Activated CD4-positive, alpha-beta memory T cell treated with anti-CD3 and anti-CD28 coated beads for 36 hours (primary cell): ENCODE data around the gene IL27RA. TPM values are rescaled to one million over a fixed set of nuclear protein-coding genes. Genes with fewer than 3 reads are reported as not detected.

Source experiments
- CTCF ChIA-PET: fragments of 350-600 bp; sonication (Branson Sonifier 250); formaldehyde crosslinking; loops from one replicate; lab custom pipeline; 2021; ENCODE audit warnings: antibody characterized with exemption, inconsistent platforms; lab: Charles Lee
- POLR2A ChIA-PET: fragments of 350-600 bp; sonication (Branson Sonifier 250); formaldehyde crosslinking; loops from one replicate; lab custom pipeline; 2021; ENCODE audit warnings: antibody characterized with exemption; lab: Charles Lee
- DNase-seq: peaks from one replicate; pipeline ENCODE4 v3.0.0-alpha.2; 2020
- H3K27ac Mint-ChIP-seq: one replicate; pipeline ENCODE4 v1.8.0; 2021; ENCODE audit warnings: mixed read lengths
- H3K27me3 Mint-ChIP-seq: one replicate; pipeline ENCODE4 v1.8.0; 2021; ENCODE audit warnings: mixed read lengths
- H3K36me3 Mint-ChIP-seq: one replicate; pipeline ENCODE4 v1.8.0; 2021; ENCODE audit warnings: mixed read lengths
- H3K4me1 Mint-ChIP-seq: one replicate; pipeline ENCODE4 v1.8.0; 2021; ENCODE audit warnings: low read depth, mixed read lengths
- H3K4me3 Mint-ChIP-seq: one replicate; pipeline ENCODE4 v1.8.0; 2021; ENCODE audit warnings: mild to moderate bottlenecking, mixed read lengths
- H3K9me3 Mint-ChIP-seq: one replicate; pipeline ENCODE4 v1.8.0; 2021; ENCODE audit warnings: mixed read lengths
- intact Hi-C: fragments of 100-400 bp; cut with micrococcal nuclease; formaldehyde crosslinking; loops from one replicate; pipeline ENCODE4 v1.15.1; 2023
- total RNA-seq, 2 experiments: library from RNA; stranded (reverse); gene quantifications; one replicate each; pipeline ENCODE4 v1.2.3, GENCODE V29; 2021

IL27RA gene
- 10 to 100 TPM; 61.9 to 62.0 TPM for total RNA-seq

- ChIA-PET POLR2A (interaction anchor here (0.9 to 1.8 kb wide), 15 partner anchors 10 to 151 kb away, joined by 3 to 15 read pairs (median 5); partner anchors contain the start of genes DCAF15 and RFX1), CTCF (interaction anchor here (0.6 to 2.1 kb wide), 25 partner anchors 10 to 193 kb away, joined by 3 to 14 read pairs (median 5); partner anchors contain the start of genes DCAF15, MISP3 and RFX1)
- Mint-ChIP-seq H3K36me3 (peaks cover 9% of the 10 kb centered on the region), H3K27me3 (no peaks in the 10 kb centered on the region), H3K4me3 (peak within 1 kb of the TSS; percentile 93), H3K27ac (peak within 1 kb of the TSS; percentile 91), H3K4me1 (peaks cover 21% of the 10 kb centered on the region), H3K9me3 (no peaks in the 10 kb centered on the region)
- intact Hi-C loops, result loop anchor here (1.0 to 5.0 kb wide), 3 partner anchors 46 to 150 kb away; partner anchors contain the start of gene DCAF15
- peak; percentile 86 for DNase-seq
Measured at GRCh38 chr19:14031719-14032480, at the start of gene IL27RA. TSS of gene IL27RA (plus strand) at chr19:14031762. CDS start at chr19:14031873, 111 bp downstream.

GRCh38 chr19:13981988-13982501 lies 49.5 kb upstream of the IL27RA start:
- H3K36me3 Mint-ChIP-seq, result peaks cover 3% of the 10 kb centered on the region
- H3K4me3 Mint-ChIP-seq, result no peak overlapping the region
- H3K27me3 Mint-ChIP-seq, result no peaks in the 10 kb centered on the region
- CTCF ChIA-PET, result no interaction called here
- no peaks in the 10 kb centered on the region for H3K9me3 Mint-ChIP-seq
- POLR2A ChIA-PET, result no interaction called here
- no peak overlapping the region for H3K27ac Mint-ChIP-seq
- peaks cover 30% of the 10 kb centered on the region for H3K4me1 Mint-ChIP-seq
- intact Hi-C loops, result loop anchor here (10.0 kb wide), 1 partner anchor 97 kb away; no protein-coding TSS in a partner anchor
- no peak for DNase-seq

- Mint-ChIP-seq H3K9me3 (no peaks in the 10 kb centered on the region), H3K27ac (peak overlapping the region; percentile 51), H3K36me3 (peaks cover 3% of the 10 kb centered on the region), H3K4me1 (peaks cover 37% of the 10 kb centered on the region), H3K27me3 (no peaks in the 10 kb centered on the region), H3K4me3 (no peak overlapping the region)
- CTCF ChIA-PET, result no interaction called here
- DNase-seq, result no peak
- POLR2A ChIA-PET, result no interaction called here
- intact Hi-C loops, result loop anchor here (10.0 kb wide), 1 partner anchor 98 kb away; no protein-coding TSS in a partner anchor
Measured at GRCh38 chr19:13982773-13983172, 48.8 kb upstream of the IL27RA start.

- Mint-ChIP-seq H3K4me1 (peaks cover 43% of the 10 kb centered on the region), H3K4me3 (no peak overlapping the region), H3K27ac (peak overlapping the region; percentile 51)
Measured at GRCh38 chr19:13983213-13983889, 48.2 kb upstream of the IL27RA start.

GRCh38 chr19:13984186-13984585 lies 47.4 kb upstream of the IL27RA start:
- no peak for DNase-seq
- Mint-ChIP-seq H3K27ac (peak overlapping the region; percentile 59), H3K9me3 (no peaks in the 10 kb centered on the region), H3K4me3 (no peak overlapping the region), H3K27me3 (no peaks in the 10 kb centered on the region), H3K36me3 (peaks cover 10% of the 10 kb centered on the region), H3K4me1 (peaks cover 49% of the 10 kb centered on the region)
- intact Hi-C loops, result loop anchor here (10.0 kb wide), 1 partner anchor 99 kb away; no protein-coding TSS in a partner anchor
- POLR2A ChIA-PET, result interaction anchor here (2.3 kb wide), 1 partner anchor 13 kb away, joined by 6 read pairs; no protein-coding TSS in a partner anchor
- CTCF ChIA-PET, result interaction anchor here (1.3 kb wide), 1 partner anchor 364 kb away, joined by 3 read pairs; no protein-coding TSS in a partner anchor

More at GRCh38 chr19:13983213-13983889, 48.2 kb upstream of the IL27RA start:
- POLR2A ChIA-PET, result no interaction called here
- CTCF ChIA-PET, result no interaction called here
- Mint-ChIP-seq H3K9me3 (no peaks in the 10 kb centered on the region), H3K36me3 (peaks cover 4% of the 10 kb centered on the region), H3K27me3 (no peaks in the 10 kb centered on the region)
- intact Hi-C loops, result loop anchor here (10.0 kb wide), 1 partner anchor 99 kb away; no protein-coding TSS in a partner anchor
- DNase-seq, result no peak

DNA sequence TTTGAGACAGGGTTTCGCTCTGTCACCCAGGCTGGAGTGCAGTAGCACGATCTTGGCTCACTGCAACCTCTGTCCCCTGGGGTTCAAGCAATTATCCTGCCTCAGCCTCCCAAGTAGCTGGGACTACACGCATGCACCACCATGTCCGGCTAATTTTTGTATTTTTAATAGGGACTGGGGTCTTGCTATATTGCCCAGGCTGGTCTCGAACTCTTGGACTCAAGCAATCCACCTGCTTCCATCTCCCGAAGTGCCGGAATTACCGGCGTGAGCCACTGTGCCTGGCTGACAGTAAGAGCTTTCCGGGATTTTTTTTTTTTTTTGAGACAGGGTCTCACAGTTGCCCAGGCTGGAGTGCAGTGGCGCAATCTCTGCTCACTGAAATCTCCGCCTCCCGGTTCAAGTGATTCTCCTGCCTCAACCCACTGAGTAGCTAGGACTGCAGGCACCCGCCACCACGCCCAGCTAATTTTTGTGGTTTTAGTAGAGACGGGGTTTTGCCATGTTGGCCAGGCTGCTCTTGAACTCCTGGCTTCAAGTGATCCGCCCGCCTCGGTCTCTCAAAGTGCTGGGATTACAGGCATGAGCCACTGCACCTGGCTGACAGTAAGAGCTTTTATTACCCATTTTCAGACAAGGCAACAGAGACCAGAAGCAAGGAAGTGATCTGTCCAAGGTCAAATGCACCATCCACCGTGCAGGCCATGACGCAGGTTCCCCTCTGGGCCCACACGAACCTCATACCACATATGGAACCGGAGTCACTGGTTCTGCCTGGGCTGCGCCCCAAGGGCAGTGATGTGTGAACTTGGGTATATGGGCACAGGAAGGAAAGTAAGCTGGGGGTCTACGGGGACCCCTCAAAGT lies 46.5 kb upstream of the IL27RA start:
- DNase-seq, result peak; percentile 49
- H3K4me1 Mint-ChIP-seq, result peaks cover 55% of the 10 kb centered on the region
- POLR2A ChIA-PET, result interaction anchor here (0.6 to 2.3 kb wide), 5 partner anchors 14 to 419 kb away, joined by 3 to 6 read pairs (median 5); partner anchors contain the start of genes DCAF15 and IL27RA

DNA sequence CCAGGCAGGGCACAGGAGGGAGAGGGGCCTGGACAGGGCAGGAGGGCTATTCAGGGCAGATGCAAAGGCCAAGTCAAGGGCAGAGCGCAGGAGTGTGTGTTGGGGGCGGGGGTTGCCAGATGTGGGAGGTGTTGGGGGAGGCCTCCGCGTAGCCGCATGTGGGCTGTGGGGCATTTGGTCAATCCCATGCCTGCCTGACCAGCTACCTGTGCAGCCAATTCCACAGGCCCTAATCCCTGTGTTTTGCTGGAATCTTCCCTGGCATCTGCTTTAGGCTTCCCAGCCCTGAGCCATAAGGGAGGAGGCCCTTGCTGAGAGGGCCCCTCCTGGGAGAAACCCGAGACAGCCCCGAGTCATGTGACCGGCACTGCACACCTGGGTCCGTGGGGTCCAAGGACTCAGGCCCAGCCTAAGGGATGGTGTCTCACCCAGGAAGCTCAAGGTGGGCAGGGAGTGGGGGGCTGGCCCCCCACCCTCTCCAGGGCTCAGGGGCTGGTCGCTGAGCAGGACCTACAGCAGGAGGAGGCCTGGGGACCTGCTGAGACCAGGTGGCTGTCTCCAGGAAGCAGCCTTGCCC lies 45.7 kb upstream of the IL27RA start:
- intact Hi-C loops, result loop anchor here (1.0 to 10.0 kb wide), 4 partner anchors 20 to 101 kb away; partner anchors contain the start of genes DCAF15, IL27RA and RFX1
- no peaks in the 10 kb centered on the region for H3K27me3 Mint-ChIP-seq
- peak overlapping the region; percentile 97 for H3K27ac Mint-ChIP-seq
- no peaks in the 10 kb centered on the region for H3K9me3 Mint-ChIP-seq
- H3K4me1 Mint-ChIP-seq, result peaks cover 56% of the 10 kb centered on the region
- POLR2A ChIA-PET, result interaction anchor here (0.6 to 2.3 kb wide), 7 partner anchors 12 to 419 kb away, joined by 3 to 11 read pairs (median 5); partner anchors contain the start of genes DCAF15, IL27RA and RFX1
- CTCF ChIA-PET, result interaction anchor here (1.0 to 1.2 kb wide), 5 partner anchors 16 to 104 kb away, joined by 3 to 4 read pairs (median 3); no protein-coding TSS in a partner anchor
- peaks cover 19% of the 10 kb centered on the region for H3K36me3 Mint-ChIP-seq
- DNase-seq, result peak; percentile 46
- peak overlapping the region; percentile 13 for H3K4me3 Mint-ChIP-seq

More for the DNA sequence above, 46.5 kb upstream of the IL27RA start:
- CTCF ChIA-PET, result interaction anchor here (1.2 to 1.3 kb wide), 4 partner anchors 15 to 363 kb away, joined by 3 read pairs; no protein-coding TSS in a partner anchor
- H3K9me3 Mint-ChIP-seq, result no peaks in the 10 kb centered on the region
- intact Hi-C loops, result loop anchor here (10.0 kb wide), 1 partner anchor 100 kb away; no protein-coding TSS in a partner anchor
- H3K27ac Mint-ChIP-seq, result peak overlapping the region; percentile 97
- peak overlapping the region; percentile 13 for H3K4me3 Mint-ChIP-seq
- H3K36me3 Mint-ChIP-seq, result peaks cover 17% of the 10 kb centered on the region
- H3K27me3 Mint-ChIP-seq, result no peaks in the 10 kb centered on the region

- intact Hi-C loops, result loop anchor here (1.0 to 10.0 kb wide), 4 partner anchors 20 to 102 kb away; partner anchors contain the start of genes DCAF15, IL27RA and RFX1
Measured at GRCh38 chr19:13986348-13986904, 45.1 kb upstream of the IL27RA start.

GRCh38 chr19:13987101-13987890 lies 44.3 kb upstream of the IL27RA start:
- H3K9me3 Mint-ChIP-seq, result no peaks in the 10 kb centered on the region
- H3K27ac Mint-ChIP-seq, result peak overlapping the region; percentile 97
- H3K36me3 Mint-ChIP-seq, result peaks cover 19% of the 10 kb centered on the region
- ChIA-PET CTCF (interaction anchor here (0.6 to 1.9 kb wide), 7 partner anchors 16 to 106 kb away, joined by 3 to 7 read pairs (median 3); partner anchors contain the start of gene IL27RA), POLR2A (interaction anchor here (0.6 to 1.6 kb wide), 4 partner anchors 11 to 34 kb away, joined by 3 to 11 read pairs (median 6); partner anchors contain the start of gene RFX1)
- peak overlapping the region; percentile 62 for H3K4me3 Mint-ChIP-seq
- DNase-seq, result no peak
- no peaks in the 10 kb centered on the region for H3K27me3 Mint-ChIP-seq
- peaks cover 58% of the 10 kb centered on the region for H3K4me1 Mint-ChIP-seq
- intact Hi-C loops, result loop anchor here (10.0 kb wide), 1 partner anchor 102 kb away; no protein-coding TSS in a partner anchor

More at GRCh38 chr19:13986348-13986904, 45.1 kb upstream of the IL27RA start:
- DNase-seq, result peak; percentile 100
- Mint-ChIP-seq H3K4me1 (peaks cover 58% of the 10 kb centered on the region), H3K9me3 (no peaks in the 10 kb centered on the region), H3K36me3 (peaks cover 19% of the 10 kb centered on the region), H3K27ac (peak overlapping the region; percentile 97), H3K27me3 (no peaks in the 10 kb centered on the region), H3K4me3 (peak overlapping the region; percentile 62)
- CTCF ChIA-PET, result interaction anchor here (0.7 to 1.9 kb wide), 6 partner anchors 17 to 85 kb away, joined by 3 to 7 read pairs (median 4); partner anchors contain the start of gene IL27RA
- POLR2A ChIA-PET, result interaction anchor here (0.6 to 1.6 kb wide), 4 partner anchors 12 to 33 kb away, joined by 3 to 11 read pairs (median 6); partner anchors contain the start of gene RFX1
